ENCODE data around the gene MLLT1. TPM values are rescaled to one million over a fixed set of nuclear protein-coding genes. Genes with fewer than 3 reads are reported as not detected.
"Not testable (repeated sequence)": the region's sequence is repeated elsewhere in the genome, so short reads cannot be mapped to it uniquely, and the experiment has no call there.

The MLLT1 gene
- total and polyA plus RNA-seq, 3 experiments from 2014 or later, result 2.5 to 64.2 (median 63.9) TPM

- H3K36me3 Mint-ChIP-seq; H3K9me3 ChIP-seq (ENCODE audit: low read length); H3K36me3 ChIP-seq (ENCODE audit: insufficient read depth, low read length); H3K4me1 ChIP-seq (ENCODE audit: insufficient read depth, low read length); H3K27ac ChIP-seq (ENCODE audit: low read depth, low read length); POLR2A ChIA-PET; CTCF ChIA-PET; H3K27me3 ChIP-seq (ENCODE audit: insufficient read depth, low read length, poor library complexity, severe bottlenecking); DNase-seq; H3K27me3 Mint-ChIP-seq; H3K4me3 ChIP-seq (ENCODE audit: low read length): not testable (repeated sequence)
- Mint-ChIP-seq H3K27ac (peak overlapping the region in 1 of 8 donors; percentile 23), H3K9me3 (peaks cover 1 to 14% (median 6%) of the 10 kb centered on the region in 5 donors), H3K4me1 (peaks cover 19 to 25% (median 23%) of the 10 kb centered on the region in 3 donors), H3K4me3 (peak overlapping the region in 1 of 7 donors; percentile 61)
Measured at GRCh38 chr19:6282393-6282792, 2.6 kb upstream of the MLLT1 start.

- H3K4me3 ChIP-seq (ENCODE audit: low read length), result no peak overlapping the region
Measured at GRCh38 chr19:6279620-6279930, 200 bp downstream of the MLLT1 start.

GRCh38 chr19:6278740-6279619 lies 795 bp downstream of the MLLT1 start:
- ChIA-PET CTCF (no interaction called here), POLR2A (interaction anchor here (0.5 to 0.6 kb wide), 2 partner anchors 93 to 585 kb away, joined by 4 read pairs; partner anchors contain the start of gene ALKBH7)
- peaks cover 32 to 59% (median 48%) of the 10 kb centered on the region in 3 donors for H3K4me1 Mint-ChIP-seq

More at GRCh38 chr19:6279620-6279930, 200 bp downstream of the MLLT1 start:
- POLR2A ChIA-PET, result interaction anchor here (0.5 to 0.6 kb wide), 2 partner anchors 93 to 584 kb away, joined by 4 read pairs; partner anchors contain the start of gene ALKBH7
- H3K36me3 Mint-ChIP-seq, result peaks cover 0 to 5% (median 0%) of the 10 kb centered on the region in 3 donors
- H3K27ac ChIP-seq (ENCODE audit: low read depth, low read length), result peak overlapping the region; percentile 74
- H3K9me3 ChIP-seq (ENCODE audit: low read length), result no peaks in the 10 kb centered on the region
- DNase-seq, result no peak
- peak overlapping the region in 4 of 7 donors; percentile 20 to 73 (median 49) for H3K4me3 Mint-ChIP-seq
- H3K4me1 ChIP-seq (ENCODE audit: insufficient read depth, low read length), result peaks cover 9% of the 10 kb centered on the region
- H3K27me3 ChIP-seq (ENCODE audit: insufficient read depth, low read length, poor library complexity, severe bottlenecking), result no peaks in the 10 kb centered on the region
- H3K9me3 Mint-ChIP-seq, result no peaks in the 10 kb centered on the region
- CTCF ChIA-PET, result no interaction called here
- no peaks in the 10 kb centered on the region for H3K36me3 ChIP-seq (ENCODE audit: insufficient read depth, low read length)
- H3K4me1 Mint-ChIP-seq, result peaks cover 32 to 53% (median 48%) of the 10 kb centered on the region in 3 donors
- H3K27me3 Mint-ChIP-seq, result peaks cover 0 to 5% of the 10 kb centered on the region in 2 donors
- peak overlapping the region in 1 of 8 donors; percentile 82 for H3K27ac Mint-ChIP-seq

GRCh38 chr19:6278051-6278450 lies 1.7 kb downstream of the MLLT1 start:
- peak overlapping the region; percentile 79 to 96 (median 84) for H3K4me3 Mint-ChIP-seq
- Histone ChIP-seq H3K4me3 (ENCODE audit: low read length) (no peak overlapping the region), H3K4me1 (ENCODE audit: insufficient read depth, low read length) (peaks cover 9% of the 10 kb centered on the region), H3K9me3 (ENCODE audit: low read length) (no peaks in the 10 kb centered on the region), H3K27me3 (ENCODE audit: insufficient read depth, low read length, poor library complexity, severe bottlenecking) (no peaks in the 10 kb centered on the region), H3K36me3 (ENCODE audit: insufficient read depth, low read length) (no peaks in the 10 kb centered on the region), H3K27ac (ENCODE audit: low read depth, low read length) (peak overlapping the region; percentile 47)
- peak overlapping the region; percentile 73 to 98 (median 92) for H3K27ac Mint-ChIP-seq
- POLR2A ChIA-PET, result interaction anchor here (0.5 kb wide), 1 partner anchor 13 kb away, joined by 4 read pairs; no protein-coding TSS in a partner anchor
- peaks cover 0 to 5% (median 0%) of the 10 kb centered on the region in 3 donors for H3K36me3 Mint-ChIP-seq
- H3K9me3 Mint-ChIP-seq, result no peaks in the 10 kb centered on the region
- no peak for DNase-seq
- H3K4me1 Mint-ChIP-seq, result peaks cover 38 to 67% (median 56%) of the 10 kb centered on the region in 3 donors
- H3K27me3 Mint-ChIP-seq, result peaks cover 0 to 5% of the 10 kb centered on the region in 2 donors
- CTCF ChIA-PET, result no interaction called here

More at GRCh38 chr19:6278740-6279619, 795 bp downstream of the MLLT1 start:
- Mint-ChIP-seq H3K27me3 (peaks cover 0 to 5% of the 10 kb centered on the region in 2 donors), H3K9me3 (no peaks in the 10 kb centered on the region), H3K27ac (peak overlapping the region; percentile 73 to 98 (median 92)), H3K4me3 (peak overlapping the region; percentile 79 to 96 (median 84)), H3K36me3 (peaks cover 0 to 5% (median 0%) of the 10 kb centered on the region in 3 donors)
- H3K27ac ChIP-seq (ENCODE audit: low read depth, low read length), result peak overlapping the region; percentile 74
- no peaks in the 10 kb centered on the region for H3K9me3 ChIP-seq (ENCODE audit: low read length)
- H3K4me1 ChIP-seq (ENCODE audit: insufficient read depth, low read length), result peaks cover 9% of the 10 kb centered on the region
- no peaks in the 10 kb centered on the region for H3K27me3 ChIP-seq (ENCODE audit: insufficient read depth, low read length, poor library complexity, severe bottlenecking)
- peak in 3 of 5 donors; percentile 7 to 24 (median 10) for DNase-seq
- peak overlapping the region; percentile 56 for H3K4me3 ChIP-seq (ENCODE audit: low read length)
- H3K36me3 ChIP-seq (ENCODE audit: insufficient read depth, low read length), result no peaks in the 10 kb centered on the region

- Histone ChIP-seq H3K27ac (ENCODE audit: low read depth, low read length) (peak overlapping the region; percentile 59), H3K9me3 (ENCODE audit: low read length) (no peaks in the 10 kb centered on the region), H3K27me3 (ENCODE audit: insufficient read depth, low read length, poor library complexity, severe bottlenecking) (no peaks in the 10 kb centered on the region), H3K4me1 (ENCODE audit: insufficient read depth, low read length) (peaks cover 9% of the 10 kb centered on the region), H3K36me3 (ENCODE audit: insufficient read depth, low read length) (no peaks in the 10 kb centered on the region), H3K4me3 (ENCODE audit: low read length) (no peak overlapping the region)
- Mint-ChIP-seq H3K27ac (peak overlapping the region in 3 of 8 donors; percentile 60 to 93 (median 91)), H3K9me3 (no peaks in the 10 kb centered on the region), H3K27me3 (peaks cover 0 to 2% of the 10 kb centered on the region in 2 donors), H3K4me1 (peaks cover 43 to 77% (median 57%) of the 10 kb centered on the region in 3 donors), H3K4me3 (peak overlapping the region in 2 of 7 donors; percentile 24 to 84), H3K36me3 (peaks cover 0 to 8% (median 0%) of the 10 kb centered on the region in 3 donors)
- ChIA-PET CTCF (interaction anchor here (1.5 to 1.6 kb wide), 2 partner anchors 8 to 11 kb away, joined by 3 to 4 read pairs; no protein-coding TSS in a partner anchor), POLR2A (no interaction called here)
- DNase-seq, result no peak
Measured at GRCh38 chr19:6276447-6276846, 3.3 kb downstream of the MLLT1 start.

GRCh38 chr19:6275170-6275744 lies 4.5 kb downstream of the MLLT1 start:
- Histone ChIP-seq H3K4me1 (ENCODE audit: insufficient read depth, low read length) (peaks cover 9% of the 10 kb centered on the region), H3K9me3 (ENCODE audit: low read length) (no peaks in the 10 kb centered on the region), H3K4me3 (ENCODE audit: low read length) (no peak overlapping the region), H3K36me3 (ENCODE audit: insufficient read depth, low read length) (peaks cover 2% of the 10 kb centered on the region), H3K27ac (ENCODE audit: low read depth, low read length) (no peak overlapping the region), H3K27me3 (ENCODE audit: insufficient read depth, low read length, poor library complexity, severe bottlenecking) (no peaks in the 10 kb centered on the region)
- Mint-ChIP-seq H3K9me3 (no peaks in the 10 kb centered on the region), H3K4me3 (peak overlapping the region in 1 of 7 donors; percentile 79), H3K4me1 (peaks cover 46 to 76% (median 57%) of the 10 kb centered on the region in 3 donors), H3K27ac (peak overlapping the region in 4 of 8 donors; percentile 36 to 91 (median 58)), H3K36me3 (peaks cover 0 to 18% (median under 1%) of the 10 kb centered on the region in 3 donors), H3K27me3 (peaks cover 0 to under 1% of the 10 kb centered on the region in 2 donors)
- CTCF ChIA-PET, result no interaction called here
- DNase-seq, result no peak
- POLR2A ChIA-PET, result no interaction called here

- POLR2A ChIA-PET, result no interaction called here
- DNase-seq, result no peak
- Histone ChIP-seq H3K9me3 (ENCODE audit: low read length) (no peaks in the 10 kb centered on the region), H3K27ac (ENCODE audit: low read depth, low read length) (no peak overlapping the region), H3K27me3 (ENCODE audit: insufficient read depth, low read length, poor library complexity, severe bottlenecking) (no peaks in the 10 kb centered on the region), H3K36me3 (ENCODE audit: insufficient read depth, low read length) (peaks cover 5% of the 10 kb centered on the region), H3K4me1 (ENCODE audit: insufficient read depth, low read length) (peaks cover 9% of the 10 kb centered on the region), H3K4me3 (ENCODE audit: low read length) (no peak overlapping the region)
- Mint-ChIP-seq H3K27me3 (no peaks in the 10 kb centered on the region), H3K4me3 (no peak overlapping the region), H3K36me3 (peaks cover 0 to 23% (median 6%) of the 10 kb centered on the region in 3 donors), H3K9me3 (no peaks in the 10 kb centered on the region), H3K4me1 (peaks cover 50 to 74% (median 57%) of the 10 kb centered on the region in 3 donors), H3K27ac (peak overlapping the region in 1 of 8 donors; percentile 65)
- CTCF ChIA-PET, result no interaction called here
Measured at GRCh38 chr19:6274756-6275155, 5.0 kb downstream of the MLLT1 start.

Data from CD8-positive, alpha-beta memory T cell (primary cell).